AG10803 (cell line): ENCODE measurements around the gene FDCSP.

ENCODE experiments used
- DNase-seq: peaks from one replicate; pipeline ENCODE4 v3.0.0; 2010; ENCODE audit warnings: low read depth
- H3K4me3 ChIP-seq: 2 replicates; pipeline ENCODE4 v1.5.1; 2011; ENCODE audit warnings: mild to moderate bottlenecking, low read length, control low read depth
- TF ChIP-seq, protein P1 (sequence below): conservative IDR thresholded peaks from 2 replicates; pipeline ENCODE4 v1.5.1; 2011; ENCODE audit warnings: mild to moderate bottlenecking, low read length, control low read depth, inconsistent platforms

The FDCSP gene

DNA sequence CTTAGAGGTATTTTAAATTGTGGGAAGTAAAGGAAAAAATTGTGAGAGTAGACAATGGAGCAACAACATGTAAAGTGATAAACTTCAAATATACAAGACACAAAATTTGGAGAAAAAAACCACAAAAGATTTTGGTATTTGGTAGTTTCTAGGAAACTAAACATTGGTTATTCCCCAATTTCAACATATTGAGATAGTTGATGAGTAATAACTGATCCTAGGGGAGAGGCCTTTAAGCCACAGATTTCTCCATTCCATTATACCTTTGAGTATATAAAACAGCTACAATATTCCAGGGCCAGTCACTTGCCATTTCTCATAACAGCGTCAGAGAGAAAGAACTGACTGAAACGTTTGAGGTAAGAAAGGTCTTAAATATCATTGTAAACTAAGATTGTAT is at the start of gene FDCSP:
TSS of gene FDCSP (plus strand) at position 301 of the 400 bp plus-strand sequence. CDS start 5,071 bp downstream, outside the sequence.
- H3K4me3 ChIP-seq = no peak within 1 kb of the TSS
- TF ChIP-seq, protein P1, sequence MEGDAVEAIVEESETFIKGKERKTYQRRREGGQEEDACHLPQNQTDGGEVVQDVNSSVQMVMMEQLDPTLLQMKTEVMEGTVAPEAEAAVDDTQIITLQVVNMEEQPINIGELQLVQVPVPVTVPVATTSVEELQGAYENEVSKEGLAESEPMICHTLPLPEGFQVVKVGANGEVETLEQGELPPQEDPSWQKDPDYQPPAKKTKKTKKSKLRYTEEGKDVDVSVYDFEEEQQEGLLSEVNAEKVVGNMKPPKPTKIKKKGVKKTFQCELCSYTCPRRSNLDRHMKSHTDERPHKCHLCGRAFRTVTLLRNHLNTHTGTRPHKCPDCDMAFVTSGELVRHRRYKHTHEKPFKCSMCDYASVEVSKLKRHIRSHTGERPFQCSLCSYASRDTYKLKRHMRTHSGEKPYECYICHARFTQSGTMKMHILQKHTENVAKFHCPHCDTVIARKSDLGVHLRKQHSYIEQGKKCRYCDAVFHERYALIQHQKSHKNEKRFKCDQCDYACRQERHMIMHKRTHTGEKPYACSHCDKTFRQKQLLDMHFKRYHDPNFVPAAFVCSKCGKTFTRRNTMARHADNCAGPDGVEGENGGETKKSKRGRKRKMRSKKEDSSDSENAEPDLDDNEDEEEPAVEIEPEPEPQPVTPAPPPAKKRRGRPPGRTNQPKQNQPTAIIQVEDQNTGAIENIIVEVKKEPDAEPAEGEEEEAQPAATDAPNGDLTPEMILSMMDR = no peak
- no peak for DNase-seq

- no peak overlapping the region for H3K4me3 ChIP-seq
- TF ChIP-seq, protein P1 = no peak
- no peak for DNase-seq
Measured at GRCh38 chr4:70177090-70177489, 48.8 kb upstream of the FDCSP start.

DNA sequence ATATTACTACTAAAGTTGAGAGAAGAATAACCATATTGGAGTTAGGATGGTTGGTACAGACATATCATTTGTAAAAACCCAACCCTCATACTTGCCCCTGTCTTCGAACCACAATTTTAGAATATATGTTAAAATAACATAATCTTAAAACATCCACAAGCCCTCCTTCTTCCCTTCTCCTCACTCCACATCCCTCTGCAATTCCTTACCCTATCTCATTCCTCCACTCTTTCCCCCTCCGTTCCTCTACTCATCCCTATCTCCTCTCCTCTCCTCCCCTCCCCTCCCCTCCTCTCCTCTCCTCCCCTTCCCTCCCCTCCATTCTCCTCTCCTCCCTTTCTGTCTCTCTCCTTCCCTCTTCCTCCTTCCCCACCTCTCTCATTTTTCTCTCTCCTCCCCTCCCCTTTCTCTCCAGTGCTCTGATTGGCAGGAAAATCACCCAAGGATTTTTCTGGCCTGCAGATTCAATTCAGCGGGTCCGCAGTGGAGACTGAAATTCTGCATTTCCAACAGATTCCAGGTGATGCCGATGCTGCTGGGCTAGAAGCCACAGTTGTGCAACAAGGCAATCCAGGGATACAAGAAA is 47.8 kb upstream of the FDCSP start:
- no peak for DNase-seq

GRCh38 chr4:70179811-70180210 is 46.1 kb upstream of the FDCSP start:
- TF ChIP-seq, protein P1 = no peak
- no peak overlapping the region for H3K4me3 ChIP-seq
- DNase-seq = no peak

More for the DNA sequence above, 47.8 kb upstream of the FDCSP start:
- TF ChIP-seq, protein P1 = no peak
- H3K4me3 ChIP-seq = no peak overlapping the region

DNA sequence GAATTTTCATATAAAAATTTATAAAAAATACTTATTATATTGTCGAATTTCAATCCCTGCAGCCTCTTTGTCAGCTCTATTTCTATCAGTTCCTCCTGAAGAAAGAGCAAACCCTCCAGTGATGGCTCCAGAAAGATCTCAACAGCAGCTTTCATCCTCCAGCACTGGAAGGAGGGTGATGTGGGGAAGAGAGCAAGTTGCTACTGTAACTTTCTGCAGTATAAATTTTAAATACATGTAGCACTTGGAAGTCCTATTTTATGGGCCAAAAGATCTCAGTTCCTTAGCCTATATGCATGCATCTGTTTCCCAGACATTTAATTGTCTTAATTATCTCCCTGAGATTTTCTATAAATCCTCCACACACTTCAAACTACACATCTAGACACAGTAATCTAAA is 44.1 kb upstream of the FDCSP start:
- TF ChIP-seq, protein P1 = no peak
- H3K4me3 ChIP-seq = no peak overlapping the region
- no peak for DNase-seq

DNA sequence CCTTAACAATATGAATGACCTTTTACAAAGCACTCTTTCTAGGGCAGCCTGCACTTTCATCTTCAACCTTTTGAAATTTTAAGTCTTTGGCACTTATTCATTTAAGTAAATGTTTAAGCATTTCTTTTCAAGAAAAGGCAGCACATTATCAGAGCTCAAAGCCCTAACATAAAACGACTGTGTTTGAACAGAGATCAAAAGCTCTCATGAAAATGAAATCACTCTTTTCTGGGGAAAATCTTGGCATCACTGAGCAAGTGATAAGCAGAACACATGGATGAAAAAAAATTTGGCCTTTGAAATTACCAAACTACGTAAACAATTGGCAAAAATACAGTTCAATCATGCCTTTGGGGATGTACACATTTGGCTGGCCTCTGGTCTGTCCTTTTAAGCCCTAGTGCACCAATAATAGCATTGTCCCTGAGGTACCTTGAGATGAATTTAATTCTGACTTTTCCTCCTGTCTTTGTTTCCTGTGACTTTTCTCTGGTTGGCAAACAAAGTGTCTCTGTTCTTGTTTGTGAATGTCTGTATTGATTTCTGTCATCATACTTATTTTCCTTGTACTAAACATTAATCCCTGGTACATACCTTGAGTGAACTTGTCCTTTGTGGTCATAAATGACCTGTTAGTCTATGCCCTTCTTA is 43.3 kb upstream of the FDCSP start:
- H3K4me3 ChIP-seq = no peak overlapping the region
- no peak for DNase-seq
- TF ChIP-seq, protein P1 = no peak
